GM21576 (cell line): ENCODE results near the gene CIC.

ENCODE experiments used
- ATAC-seq: cut with Tn5 transposase; IDR thresholded peaks from one replicate; pipeline ENCODE4 v1.9.1; 2021; ENCODE audit warnings: mild to moderate bottlenecking, moderate library complexity; ENCODE audit not compliant: unreplicated experiment

CIC gene

GRCh38 chr19:42303876-42304275 is 34.8 kb downstream of the CIC start:
- no peak for ATAC-seq

DNA sequence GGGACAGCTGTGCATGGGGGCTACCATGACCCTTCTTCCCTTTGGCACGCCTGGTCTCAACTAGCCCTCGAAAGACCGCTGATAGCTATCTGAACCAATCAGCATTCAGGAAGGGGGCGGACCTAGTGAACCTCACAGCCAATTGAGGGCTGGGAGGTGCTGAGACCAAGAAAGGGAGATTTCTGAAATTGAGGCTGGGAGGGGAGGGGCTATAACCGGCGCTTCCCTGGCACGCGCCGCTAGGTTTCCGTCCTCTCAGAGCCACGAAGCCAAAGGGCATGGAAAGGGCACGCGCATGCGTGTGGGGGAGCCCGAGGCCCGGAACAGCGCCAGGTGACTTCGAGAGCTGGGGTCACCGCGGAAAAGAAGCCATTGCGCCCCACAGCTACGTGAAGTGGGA is 37.6 kb downstream of the CIC start:
- no peak for ATAC-seq

- no peak for ATAC-seq
Measured at GRCh38 chr19:42309686-42310085, 40.6 kb downstream of the CIC start.

DNA sequence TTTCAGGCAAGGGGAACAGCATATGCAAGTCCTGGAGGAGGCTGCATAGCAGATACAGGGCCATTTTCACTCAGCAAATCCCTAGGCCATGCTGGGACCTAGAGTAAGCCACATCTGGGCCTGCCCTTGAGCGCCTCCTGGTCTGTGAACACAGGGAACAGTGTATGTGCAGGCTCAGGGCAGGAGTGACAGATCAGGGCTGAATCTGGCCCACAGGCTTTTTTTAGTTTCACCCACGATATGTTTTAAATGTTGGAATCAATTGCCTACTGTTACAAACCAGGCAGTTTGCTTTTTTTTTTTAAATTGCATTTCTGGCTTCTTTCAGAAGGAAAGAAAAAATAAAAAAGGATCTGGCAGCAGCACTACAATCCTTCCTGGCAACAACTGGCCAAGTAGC is 42.6 kb downstream of the CIC start:
- ATAC-seq, result no peak

- no peak for ATAC-seq
Measured at GRCh38 chr19:42312370-42312769, 43.3 kb downstream of the CIC start.

- ATAC-seq, result no peak
Measured at GRCh38 chr19:42313096-42313839, 44.2 kb downstream of the CIC start, which contains the start of gene TMEM145. Gene TMEM145, plus strand, starts transcription at chr19:42313309. Its CDS starts 68 bp downstream, at chr19:42313377.

GRCh38 chr19:42313840-42314755 is 45.0 kb downstream of the CIC start:
- no peak for ATAC-seq

DNA sequence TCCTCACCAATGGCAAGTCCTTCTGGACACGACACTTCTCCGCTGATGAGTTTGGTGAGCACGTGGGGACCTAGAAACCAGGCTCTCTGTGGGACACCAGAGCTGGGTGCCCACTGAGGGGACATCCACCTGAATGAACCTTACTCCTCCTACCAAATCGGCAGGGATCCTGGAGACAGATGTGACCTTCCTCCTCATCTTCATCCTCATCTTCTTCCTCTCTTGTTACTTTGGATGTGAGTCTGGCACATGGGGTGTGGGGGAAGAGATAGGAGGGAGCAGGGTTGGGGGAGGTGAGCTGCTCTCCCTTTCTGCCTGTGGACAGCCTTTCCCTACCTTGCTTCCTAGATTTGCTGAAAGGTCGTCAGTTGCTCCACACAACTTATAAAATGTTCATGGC is 46.0 kb downstream of the CIC start:
- no peak for ATAC-seq

GRCh38 chr19:42316223-42317211 is 47.5 kb downstream of the CIC start:
- ATAC-seq, result no peak

DNA sequence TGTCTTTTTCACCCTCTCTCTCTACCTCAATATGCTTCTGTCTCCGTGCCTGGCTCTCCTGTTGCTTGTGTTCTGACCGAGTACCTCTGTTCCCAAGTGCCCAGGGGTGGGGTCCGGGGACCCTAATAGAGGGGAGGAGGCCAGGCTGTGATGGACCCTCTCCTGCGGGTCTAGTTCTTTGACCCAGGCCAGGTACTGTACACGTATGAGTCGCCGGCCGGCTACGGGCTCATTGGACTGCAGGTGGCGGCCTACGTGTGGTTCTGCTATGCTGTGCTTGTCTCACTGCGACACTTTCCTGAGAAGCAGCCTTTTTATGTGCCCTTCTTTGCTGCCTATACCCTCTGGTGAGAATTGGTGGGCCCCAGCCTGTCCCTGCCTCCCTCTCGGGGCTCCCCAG is 48.5 kb downstream of the CIC start:
- ATAC-seq, result no peak

GRCh38 chr19:42322305-42322704 is 53.3 kb downstream of the CIC start:
- no peak for ATAC-seq

DNA sequence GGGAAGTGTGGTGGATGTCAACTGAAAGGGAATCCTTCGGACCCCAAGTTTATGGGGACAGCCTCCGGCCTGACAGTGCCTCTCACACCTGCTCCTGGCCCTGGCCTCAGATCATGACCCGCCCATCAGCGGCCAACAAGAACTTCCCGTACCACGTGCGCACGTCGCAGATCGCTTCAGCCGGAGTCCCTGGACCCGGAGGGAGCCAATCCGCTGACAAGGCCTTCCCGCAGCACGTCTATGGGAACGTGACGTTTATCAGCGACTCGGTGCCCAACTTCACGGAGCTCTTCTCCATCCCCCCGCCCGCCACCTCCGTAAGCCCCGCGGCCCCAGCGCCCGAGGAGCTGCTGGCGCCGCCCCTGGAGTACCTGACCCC is 54.4 kb downstream of the CIC start:
- no peak for ATAC-seq

GRCh38 chr19:42323852-42324654 is 55.0 kb downstream of the CIC start:
- no peak for ATAC-seq

GRCh38 chr19:42324655-42325307 is 55.7 kb downstream of the CIC start:
- ATAC-seq, result no peak

DNA sequence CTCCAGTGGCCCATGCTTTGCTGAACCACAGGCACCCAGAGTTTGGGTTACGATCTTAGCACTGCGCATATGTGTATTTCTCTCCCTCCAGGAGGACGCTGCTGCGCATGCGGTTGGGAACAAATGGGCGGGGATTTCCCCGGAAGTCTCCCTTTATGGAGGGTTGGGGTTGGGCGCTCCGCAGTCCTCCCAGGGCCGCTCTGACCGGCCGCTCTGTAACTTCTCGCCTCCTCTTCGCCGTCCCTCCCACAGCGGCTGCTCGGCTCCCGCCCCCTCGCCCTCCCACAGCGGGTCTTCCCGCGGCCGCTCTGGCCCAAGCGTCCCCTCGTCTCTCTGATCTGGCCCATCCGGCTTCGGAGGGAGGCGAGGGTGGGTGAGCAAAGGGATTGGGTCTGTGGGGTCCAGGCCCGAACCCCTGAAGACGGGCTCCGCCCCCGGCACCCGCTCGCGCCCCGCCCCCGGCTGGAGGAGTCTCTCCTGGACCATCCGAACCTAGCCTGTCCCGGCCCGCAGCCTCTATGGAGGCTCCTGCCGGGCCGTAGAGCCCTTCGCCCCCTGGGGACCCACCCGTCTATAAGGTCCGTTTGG is 56.4 kb downstream of the CIC start, which contains the start of gene MEGF8:
Gene MEGF8 (plus strand): TSS at position 328 of the 588 bp plus-strand sequence. CDS start 609 bp downstream, outside the sequence.
- peak; percentile 87 for ATAC-seq

- peak; percentile 7 for ATAC-seq
Measured at GRCh38 chr19:42325896-42326771, 57.1 kb downstream of the CIC start.

DNA sequence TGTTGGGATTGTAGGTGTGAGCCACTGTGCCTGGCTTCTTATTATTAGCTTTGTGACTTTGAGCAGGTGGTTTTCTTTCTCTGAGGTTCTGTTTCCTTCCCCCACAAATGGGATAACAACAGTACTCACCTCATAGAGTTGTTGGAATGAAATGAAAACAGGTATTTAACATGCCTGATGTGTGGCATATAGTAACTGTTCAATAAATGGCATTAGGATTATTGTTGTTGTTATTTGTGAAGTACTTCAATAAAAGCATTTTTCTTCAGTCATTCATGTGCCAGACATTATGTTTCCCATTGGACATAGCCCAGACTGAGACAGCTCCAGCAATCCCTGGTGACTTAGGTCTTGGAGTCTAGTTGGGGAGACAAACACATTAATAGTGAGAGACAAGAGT is 57.9 kb downstream of the CIC start:
- ATAC-seq, result no peak

GRCh38 chr19:42327381-42327780 is 58.3 kb downstream of the CIC start:
- ATAC-seq, result no peak
